HepG2 (cell line): ENCODE measurements around the gene CTAGE9.
A peak's percentile ranks its signal among the peaks of the same experiment; 100 is the strongest.

Source experiments
- BHLHE40 ChIP-seq: IDR thresholded peaks from 2 replicates; pipeline ENCODE4 v1.6.1; 2011; ENCODE audit warnings: low read length, improper control_type of control experiment
- CTCF ChIP-seq: sonication (generic); formaldehyde crosslinking; IDR thresholded peaks from 2 replicates; pipeline ENCODE4 v1.5.0; 2020; ENCODE audit warnings: mild to moderate bottlenecking, missing genetic modification reagents, moderate library complexity
- GABPA ChIP-seq, 2 experiments: IDR thresholded peaks; 2 replicates each; pipeline ENCODE4 v1.6.1; 2011 to 2016; ENCODE audit warnings: low read depth in 2 of 2, low read length in 1 of 2, missing biosample characterization in 1 of 2, missing genetic modification characterization in 1 of 2
- JUNB ChIP-seq: sonication (generic); formaldehyde crosslinking; IDR thresholded peaks from 2 replicates; pipeline ENCODE4 v1.8.0; 2022; ENCODE audit warnings: missing genetic modification reagents, mild to moderate bottlenecking, borderline replicate concordance
- MED1 ChIP-seq: sonication (generic); formaldehyde crosslinking; IDR thresholded peaks from 2 replicates; pipeline ENCODE4 v1.4.0; 2020; ENCODE audit warnings: missing genetic modification reagents
- POLR2AphosphoS2 ChIP-seq: IDR thresholded peaks from 2 replicates; pipeline ENCODE4 v1.6.1; 2011; ENCODE audit warnings: low read depth, low read length, improper control_type of control experiment
- SCMH1 ChIP-seq: sonication (generic); formaldehyde crosslinking; IDR thresholded peaks from 2 replicates; pipeline ENCODE4 v1.9.0; 2021; ENCODE audit warnings: missing genetic modification reagents, mild to moderate bottlenecking, borderline replicate concordance
- TF ChIP-seq, protein P1 (sequence below): sonication (generic); formaldehyde crosslinking; conservative IDR thresholded peaks from 2 replicates; pipeline ENCODE4 v1.8.0; 2022; ENCODE audit warnings: low read depth, missing genetic modification reagents

- TF ChIP-seq POLR2AphosphoS2 (no peak), CTCF (CRISPR knock-in tag) (no peak), GABPA (IDR thresholded peaks at IDR 0.05; ENCODE audit: low read depth, low read length) (no peak), GABPA (CRISPR knock-in tag; IDR thresholded peaks at IDR 0.05; ENCODE audit: low read depth) (no peak), SCMH1 (CRISPR knock-in tag) (no peak), JUNB (CRISPR knock-in tag) (no peak), MED1 (peak; percentile 8; the same call in 1 of the 2 replicates), BHLHE40 (no peak)
- TF ChIP-seq, protein P1, sequence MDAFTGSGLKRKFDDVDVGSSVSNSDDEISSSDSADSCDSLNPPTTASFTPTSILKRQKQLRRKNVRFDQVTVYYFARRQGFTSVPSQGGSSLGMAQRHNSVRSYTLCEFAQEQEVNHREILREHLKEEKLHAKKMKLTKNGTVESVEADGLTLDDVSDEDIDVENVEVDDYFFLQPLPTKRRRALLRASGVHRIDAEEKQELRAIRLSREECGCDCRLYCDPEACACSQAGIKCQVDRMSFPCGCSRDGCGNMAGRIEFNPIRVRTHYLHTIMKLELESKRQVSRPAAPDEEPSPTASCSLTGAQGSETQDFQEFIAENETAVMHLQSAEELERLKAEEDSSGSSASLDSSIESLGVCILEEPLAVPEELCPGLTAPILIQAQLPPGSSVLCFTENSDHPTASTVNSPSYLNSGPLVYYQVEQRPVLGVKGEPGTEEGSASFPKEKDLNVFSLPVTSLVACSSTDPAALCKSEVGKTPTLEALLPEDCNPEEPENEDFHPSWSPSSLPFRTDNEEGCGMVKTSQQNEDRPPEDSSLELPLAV (CRISPR knock-in tag): no peak
These were observed 44.8 kb upstream of the CTAGE9 start for GRCh38 chr6:131755597-131755996.
